ENCODE measurements around the gene CALD1.

DNA sequence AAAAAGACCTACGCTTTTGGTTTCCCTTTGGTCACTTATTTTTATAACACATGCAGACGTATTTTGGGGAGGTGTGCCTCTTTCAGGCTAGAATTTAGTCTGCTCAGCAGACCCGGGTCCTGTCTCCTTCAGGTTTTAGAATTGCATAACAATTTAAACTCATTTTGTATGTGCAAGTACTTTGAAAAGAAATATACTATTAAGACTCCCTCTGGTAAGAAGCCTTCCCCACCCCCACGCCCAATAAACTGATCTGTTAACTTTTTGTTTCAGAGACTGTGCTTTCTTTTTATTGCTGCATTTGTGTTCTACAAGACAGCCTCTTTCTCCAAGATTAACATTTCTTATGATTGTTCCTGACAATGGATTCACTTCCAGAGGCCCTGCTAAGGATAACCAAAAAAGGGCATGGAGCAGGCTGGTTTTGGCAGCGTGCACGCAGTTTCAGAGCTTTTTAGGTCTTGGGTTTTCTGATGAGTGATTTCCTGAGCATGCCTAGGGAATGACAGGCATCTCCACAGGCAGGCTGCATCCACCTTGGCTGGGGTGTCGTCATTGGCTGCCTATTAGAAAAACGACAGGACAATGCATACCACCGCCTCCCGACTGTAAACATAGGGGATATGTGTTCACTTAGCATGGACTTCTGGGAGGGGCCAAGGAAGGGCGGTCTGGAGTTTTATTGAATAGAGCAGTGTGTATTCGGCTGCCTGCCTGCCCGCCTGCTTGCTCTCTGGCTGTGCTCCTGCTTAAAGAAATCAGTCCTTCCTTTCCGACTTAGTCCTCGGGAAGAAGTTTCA is at the start of gene CALD1:
- TF ChIP-seq, protein P1, sequence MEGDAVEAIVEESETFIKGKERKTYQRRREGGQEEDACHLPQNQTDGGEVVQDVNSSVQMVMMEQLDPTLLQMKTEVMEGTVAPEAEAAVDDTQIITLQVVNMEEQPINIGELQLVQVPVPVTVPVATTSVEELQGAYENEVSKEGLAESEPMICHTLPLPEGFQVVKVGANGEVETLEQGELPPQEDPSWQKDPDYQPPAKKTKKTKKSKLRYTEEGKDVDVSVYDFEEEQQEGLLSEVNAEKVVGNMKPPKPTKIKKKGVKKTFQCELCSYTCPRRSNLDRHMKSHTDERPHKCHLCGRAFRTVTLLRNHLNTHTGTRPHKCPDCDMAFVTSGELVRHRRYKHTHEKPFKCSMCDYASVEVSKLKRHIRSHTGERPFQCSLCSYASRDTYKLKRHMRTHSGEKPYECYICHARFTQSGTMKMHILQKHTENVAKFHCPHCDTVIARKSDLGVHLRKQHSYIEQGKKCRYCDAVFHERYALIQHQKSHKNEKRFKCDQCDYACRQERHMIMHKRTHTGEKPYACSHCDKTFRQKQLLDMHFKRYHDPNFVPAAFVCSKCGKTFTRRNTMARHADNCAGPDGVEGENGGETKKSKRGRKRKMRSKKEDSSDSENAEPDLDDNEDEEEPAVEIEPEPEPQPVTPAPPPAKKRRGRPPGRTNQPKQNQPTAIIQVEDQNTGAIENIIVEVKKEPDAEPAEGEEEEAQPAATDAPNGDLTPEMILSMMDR (IDR thresholded peaks at IDR 0.05), result no peak
- peak; percentile 68 for TF ChIP-seq POLR2A (IDR thresholded peaks at IDR 0.05)
- TF ChIP-seq POLR2AphosphoS5 (IDR thresholded peaks at IDR 0.05), result peak; percentile 71 to 92 (median 80)
